AG09319 (cell line): ENCODE data around the gene ARHGEF28.

Source experiments
- DNase-seq: peaks from one replicate; pipeline ENCODE4 v3.0.0-alpha.2; 2010; ENCODE audit warnings: low read depth; ENCODE audit errors: extremely low read depth
- CTCF ChIP-seq: IDR thresholded peaks from 2 replicates; pipeline ENCODE4 v1.5.1; 2011; ENCODE audit warnings: low read depth, mild to moderate bottlenecking, inconsistent platforms, low read length, moderate library complexity

The ARHGEF28 gene

DNA sequence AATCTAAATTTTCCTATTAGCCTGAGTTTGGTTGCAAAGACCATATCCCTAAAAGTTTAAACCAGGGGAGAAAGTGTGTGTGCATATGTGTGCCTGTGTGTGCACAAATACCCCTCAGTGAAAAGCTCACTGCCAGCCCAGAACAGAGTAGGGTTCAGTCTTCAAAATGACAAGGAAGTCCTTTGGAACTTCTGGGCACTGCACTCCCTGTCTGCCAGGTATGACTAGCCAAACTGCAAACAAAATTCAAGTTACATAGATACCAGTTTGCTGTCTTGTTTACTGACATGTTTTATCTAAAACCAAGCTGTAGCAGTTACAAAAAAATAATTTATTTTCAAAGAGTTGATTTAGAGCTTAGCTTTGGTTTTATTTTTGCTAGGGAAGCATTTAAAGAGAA is 100.1 kb downstream of the ARHGEF28 start:
- TF ChIP-seq CTCF = no peak
- no peak for DNase-seq

DNA sequence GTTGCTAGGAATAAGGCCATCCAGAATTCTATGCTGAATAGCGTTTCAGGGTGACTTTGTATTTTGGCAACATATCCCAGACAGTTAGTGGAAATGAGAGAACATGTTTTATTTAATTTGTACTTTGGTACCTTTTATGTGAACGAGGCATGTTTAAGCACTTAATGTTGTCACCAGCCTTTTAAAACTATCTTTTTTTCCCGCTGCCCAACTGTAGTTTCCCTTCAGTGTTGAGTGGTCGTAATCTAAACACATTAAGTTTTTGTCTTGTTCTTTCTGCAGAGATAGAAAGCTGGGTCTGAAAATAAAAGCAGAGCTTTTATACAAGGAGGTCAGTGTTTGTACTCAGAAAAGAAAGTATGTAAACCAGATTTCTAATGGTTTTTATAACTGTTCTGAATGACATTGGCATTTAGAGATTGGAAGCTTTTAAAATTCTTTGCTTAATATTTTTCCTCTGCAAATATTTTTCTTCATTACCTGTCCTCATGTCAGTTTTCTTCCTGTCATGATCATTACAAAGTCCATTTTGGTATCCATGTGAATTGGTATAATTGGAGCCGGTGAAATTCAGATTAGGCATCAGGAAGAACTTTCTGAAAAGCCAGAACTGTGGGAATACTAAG is 100.7 kb downstream of the ARHGEF28 start:
- TF ChIP-seq CTCF = no peak
- DNase-seq = no peak

GRCh38 chr5:73727470-73727869 is 101.5 kb downstream of the ARHGEF28 start:
- no peak for TF ChIP-seq CTCF
- DNase-seq = no peak

DNA sequence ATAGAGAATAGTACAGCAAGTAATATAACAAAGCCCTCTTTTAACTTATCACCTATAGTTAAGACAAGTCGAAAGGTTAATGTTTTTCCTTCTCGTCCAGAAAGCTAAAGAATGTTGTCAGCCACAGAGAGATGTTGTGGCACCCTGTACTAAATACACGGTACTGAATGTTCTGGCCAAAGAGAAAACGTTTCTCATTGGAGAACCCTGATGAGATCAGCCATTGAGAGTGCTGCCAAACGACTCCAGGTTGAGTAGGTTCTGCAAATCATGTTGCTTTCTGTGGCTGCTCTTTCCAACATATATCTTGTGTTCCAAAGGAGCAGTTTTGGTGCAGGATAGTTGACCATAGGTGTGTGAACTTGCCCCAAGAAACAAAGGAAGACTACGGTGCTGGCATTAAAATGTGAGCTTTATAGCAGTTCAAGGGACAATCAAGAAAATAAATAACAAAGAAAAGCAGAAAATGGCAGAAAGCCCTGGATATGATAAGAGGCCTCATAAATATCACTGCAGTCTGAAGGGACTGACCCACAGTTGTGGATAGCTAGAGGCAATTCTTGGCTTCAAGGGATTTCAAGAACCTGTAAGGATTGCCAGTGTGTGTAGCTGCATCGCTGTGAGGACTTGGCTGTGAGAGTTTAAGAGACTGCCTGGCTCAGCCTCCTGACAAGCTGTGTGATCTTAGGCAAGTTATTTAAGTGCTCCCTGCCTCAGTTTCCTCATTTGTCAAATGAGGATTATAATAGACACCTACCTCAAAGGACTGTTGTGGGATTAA is 102.7 kb downstream of the ARHGEF28 start:
- no peak for DNase-seq
- no peak for TF ChIP-seq CTCF

- TF ChIP-seq CTCF = no peak; the same call in 1 of the 2 replicates
- peak; percentile 7 for DNase-seq
These were observed 103.3 kb downstream of the ARHGEF28 start for GRCh38 chr5:73729329-73729728.

GRCh38 chr5:73732045-73732444 is 106.0 kb downstream of the ARHGEF28 start:
- TF ChIP-seq CTCF = no peak
- DNase-seq = no peak

GRCh38 chr5:73733219-73733618 is 107.2 kb downstream of the ARHGEF28 start:
- no peak for TF ChIP-seq CTCF
- DNase-seq = peak; percentile 16
